A673 (cell line): Measurements from ENCODE around the gene CDH4. TPM values are rescaled to one million over a fixed set of nuclear protein-coding genes. Genes with fewer than 3 reads are reported as not detected.

Experiments
- BruUV-seq: library from RNA; stranded (reverse); fragments of 400-500 nt; replicated peaks from 2 replicates; lab custom pipeline; 2021; lab: Mats Ljungman, UMichigan
- CTCF ChIA-PET: fragments of 300-600 bp; sonication (Branson Sonifier 250); formaldehyde crosslinking; loops from one replicate; lab custom pipeline; 2022; ENCODE audit warnings: antibody characterized with exemption; lab: Charles Lee
- POLR2A ChIA-PET: fragments of 300-600 bp; sonication (Branson Sonifier 250); formaldehyde crosslinking; loops from one replicate; lab custom pipeline; 2022; ENCODE audit warnings: antibody characterized with exemption; ENCODE audit not compliant: low non-redundant PET; lab: Charles Lee
- DNase-seq: peaks from one replicate; pipeline ENCODE4 v3.0.0-alpha.2; 2015; ENCODE audit warnings: low spot score
- H3K27ac ChIP-seq: fragments of 200-600 bp; sonication (generic); 2 replicates; pipeline ENCODE4 v1.5.1; 2016; ENCODE audit warnings: mixed run types, low read depth, mild to moderate bottlenecking, mixed read lengths, antibody characterized with exemption, low read length; ENCODE audit not compliant: poor library complexity, severe bottlenecking
- H3K27me3 ChIP-seq: fragments of 200-600 bp; sonication (generic); replicated peaks from 2 replicates; pipeline ENCODE4 v1.6.1; 2017; ENCODE audit warnings: mixed run types, low read depth, mild to moderate bottlenecking, mixed read lengths, antibody characterized with exemption, low read length; ENCODE audit not compliant: insufficient read depth, poor library complexity
- H3K36me3 ChIP-seq: fragments of 200-600 bp; sonication (generic); 2 replicates; pipeline ENCODE4 v1.6.1; 2016; ENCODE audit warnings: mixed run types, mild to moderate bottlenecking, mixed read lengths, antibody characterized with exemption, low read length; ENCODE audit not compliant: insufficient read depth, poor library complexity, severe bottlenecking
- H3K4me1 ChIP-seq: fragments of 200-600 bp; sonication (generic); 2 replicates; pipeline ENCODE4 v1.6.1; 2017; ENCODE audit warnings: mixed run types, mild to moderate bottlenecking, mixed read lengths, antibody characterized with exemption, low read length; ENCODE audit not compliant: insufficient read depth, poor library complexity, severe bottlenecking
- H3K4me3 ChIP-seq: fragments of 200-600 bp; sonication (generic); 2 replicates; pipeline ENCODE4 v1.5.1; 2016; ENCODE audit warnings: low read depth, mixed run types, mild to moderate bottlenecking, mixed read lengths, low read length; ENCODE audit not compliant: poor library complexity, severe bottlenecking
- H3K9me3 ChIP-seq: fragments of 200-600 bp; sonication (generic); 2 replicates; pipeline ENCODE4 v1.6.1; 2016; ENCODE audit warnings: mixed run types, low read depth, mild to moderate bottlenecking, mixed read lengths, antibody characterized with exemption, low read length; ENCODE audit not compliant: poor library complexity, severe bottlenecking
- EZH2 ChIP-seq: fragments of 200-600 bp; sonication (generic); IDR thresholded peaks from 2 replicates; pipeline ENCODE4 v1.6.1; 2017; ENCODE audit warnings: borderline replicate concordance, low read depth, mild to moderate bottlenecking, mixed read lengths, antibody characterized with exemption, low read length; ENCODE audit not compliant: poor library complexity, severe bottlenecking
- intact Hi-C: fragments of 100-400 bp; cut with micrococcal nuclease; formaldehyde crosslinking; loops from one replicate; pipeline ENCODE4 v1.10.0; 2022; ENCODE audit not compliant: unreplicated experiment
- total RNA-seq: library from RNA; stranded (reverse); gene quantifications from 2 replicates; pipeline ENCODE4 v1.2.3, GENCODE V29; 2021
- TF ChIP-seq, protein P1 (sequence below): fragments of 300-800, 200-600 bp; sonication (generic); conservative IDR thresholded peaks from 2 replicates; pipeline ENCODE4 v1.5.1; 2017; ENCODE audit warnings: low read depth, mild to moderate bottlenecking, antibody characterized with exemption, low read length, moderate library complexity, mixed read lengths

The CDH4 gene
- total RNA-seq, 1 experiment from 2014 or later = 8.3 TPM

DNA sequence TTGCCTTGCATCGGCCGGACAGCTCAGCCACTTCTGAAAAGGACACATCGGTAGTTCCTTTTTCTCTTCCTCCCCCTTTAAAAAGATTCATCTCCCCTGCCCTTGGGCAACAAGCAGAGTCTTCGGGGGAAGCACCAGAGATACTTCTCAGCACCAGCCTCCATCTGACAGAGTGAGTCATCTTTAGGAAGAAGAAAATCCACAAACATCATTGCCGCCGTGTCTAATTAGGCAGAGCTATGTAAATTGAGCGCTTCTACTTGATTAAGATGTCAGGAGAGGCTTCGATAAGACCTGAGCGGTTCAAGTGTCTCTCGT is 627.2 kb downstream of the CDH4 start:
- intact Hi-C loops = no loop called here

DNA sequence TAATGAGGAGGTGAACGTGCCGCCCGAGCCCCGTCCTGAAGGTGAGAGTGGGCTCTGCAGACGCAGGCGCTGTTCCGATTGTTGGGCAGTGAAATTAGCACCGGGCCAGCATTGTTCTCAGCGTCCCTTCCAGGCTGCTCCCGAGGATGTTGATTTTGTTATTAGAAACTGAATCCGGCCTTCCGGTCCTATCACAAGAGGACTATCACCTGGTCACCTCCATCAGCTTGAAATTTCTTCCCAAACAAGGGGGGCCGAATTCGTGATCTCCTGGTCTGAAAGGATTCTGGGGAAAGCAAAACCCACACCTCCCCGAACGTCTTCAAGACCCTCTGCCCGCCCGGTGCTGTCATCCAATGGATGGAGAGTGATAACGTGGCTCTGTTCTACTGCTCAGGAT is 627.6 kb downstream of the CDH4 start:
- H3K9me3 ChIP-seq = no peaks in the 10 kb centered on the region
- no TSS peak for BruUV-seq
- no peaks in the 10 kb centered on the region for H3K4me1 ChIP-seq
- intact Hi-C loops = no loop called here
- POLR2A ChIA-PET = no interaction called here
- no peak overlapping the region for H3K27ac ChIP-seq
- H3K36me3 ChIP-seq = no peaks in the 10 kb centered on the region
- TF ChIP-seq EZH2 = no peak
- TF ChIP-seq, protein P1, sequence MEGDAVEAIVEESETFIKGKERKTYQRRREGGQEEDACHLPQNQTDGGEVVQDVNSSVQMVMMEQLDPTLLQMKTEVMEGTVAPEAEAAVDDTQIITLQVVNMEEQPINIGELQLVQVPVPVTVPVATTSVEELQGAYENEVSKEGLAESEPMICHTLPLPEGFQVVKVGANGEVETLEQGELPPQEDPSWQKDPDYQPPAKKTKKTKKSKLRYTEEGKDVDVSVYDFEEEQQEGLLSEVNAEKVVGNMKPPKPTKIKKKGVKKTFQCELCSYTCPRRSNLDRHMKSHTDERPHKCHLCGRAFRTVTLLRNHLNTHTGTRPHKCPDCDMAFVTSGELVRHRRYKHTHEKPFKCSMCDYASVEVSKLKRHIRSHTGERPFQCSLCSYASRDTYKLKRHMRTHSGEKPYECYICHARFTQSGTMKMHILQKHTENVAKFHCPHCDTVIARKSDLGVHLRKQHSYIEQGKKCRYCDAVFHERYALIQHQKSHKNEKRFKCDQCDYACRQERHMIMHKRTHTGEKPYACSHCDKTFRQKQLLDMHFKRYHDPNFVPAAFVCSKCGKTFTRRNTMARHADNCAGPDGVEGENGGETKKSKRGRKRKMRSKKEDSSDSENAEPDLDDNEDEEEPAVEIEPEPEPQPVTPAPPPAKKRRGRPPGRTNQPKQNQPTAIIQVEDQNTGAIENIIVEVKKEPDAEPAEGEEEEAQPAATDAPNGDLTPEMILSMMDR = no peak
- peaks cover 8% of the 10 kb centered on the region for H3K27me3 ChIP-seq
- CTCF ChIA-PET = no interaction called here
- H3K4me3 ChIP-seq = no peak overlapping the region
- DNase-seq = no peak

More for the DNA sequence above, 627.2 kb downstream of the CDH4 start:
- Histone ChIP-seq H3K27ac (no peak overlapping the region), H3K9me3 (no peaks in the 10 kb centered on the region), H3K4me1 (no peaks in the 10 kb centered on the region), H3K27me3 (peaks cover 8% of the 10 kb centered on the region), H3K4me3 (no peak overlapping the region), H3K36me3 (no peaks in the 10 kb centered on the region)
- no peak for TF ChIP-seq EZH2
- TF ChIP-seq, protein P1 = no peak
- CTCF ChIA-PET = no interaction called here
- no peak for DNase-seq
- POLR2A ChIA-PET = no interaction called here
- BruUV-seq = no TSS peak

DNA sequence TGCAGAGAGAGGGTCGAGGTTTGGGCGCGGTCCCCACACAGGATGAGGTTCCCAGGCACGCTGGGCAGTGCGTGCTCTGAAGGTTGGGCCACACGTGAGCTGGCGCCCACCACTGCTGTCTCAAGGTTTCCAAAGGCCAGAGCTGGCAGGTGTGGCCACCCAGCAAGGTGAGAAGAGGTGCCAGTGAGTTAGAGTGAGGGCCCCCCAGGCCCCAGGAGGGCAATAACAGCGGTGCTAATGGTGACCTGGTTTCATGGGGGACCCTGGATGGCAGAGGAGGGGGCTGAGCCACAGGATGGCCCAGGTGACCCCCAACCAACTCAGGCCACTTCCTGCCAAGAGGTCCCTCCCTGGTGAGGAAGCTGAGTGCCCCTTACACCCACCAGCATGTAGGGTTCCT is 628.6 kb downstream of the CDH4 start:
- POLR2A ChIA-PET = no interaction called here
- CTCF ChIA-PET = no interaction called here
- no TSS peak for BruUV-seq
- Histone ChIP-seq H3K9me3 (no peaks in the 10 kb centered on the region), H3K27ac (no peak overlapping the region), H3K4me1 (no peaks in the 10 kb centered on the region), H3K4me3 (no peak overlapping the region), H3K27me3 (peaks cover 8% of the 10 kb centered on the region), H3K36me3 (no peaks in the 10 kb centered on the region)
- TF ChIP-seq, protein P1 = no peak
- no peak for DNase-seq
- intact Hi-C loops = no loop called here
